GM18498 (cell line): ENCODE data around the gene ATXN10.
A peak's percentile ranks its signal among the peaks of the same experiment; 100 is the strongest.
"Not testable (repeated sequence)": the region's sequence is repeated elsewhere in the genome, so short reads cannot be mapped to it uniquely, and the experiment has no call there.

ENCODE experiments used
- ATAC-seq: cut with Tn5 transposase; IDR thresholded peaks from one replicate; pipeline ENCODE4 v1.9.1; 2021; ENCODE audit warnings: mild to moderate bottlenecking, moderate library complexity; ENCODE audit not compliant: unreplicated experiment

Gene ATXN10

GRCh38 chr22:45640941-45641621, 30.6 kb upstream of the ATXN10 start:
- no peak for ATAC-seq

- no peak for ATAC-seq
These were observed 28.6 kb upstream of the ATXN10 start for GRCh38 chr22:45642986-45643385.

- no peak for ATAC-seq
These were observed 26.9 kb upstream of the ATXN10 start for GRCh38 chr22:45644714-45645113.

DNA sequence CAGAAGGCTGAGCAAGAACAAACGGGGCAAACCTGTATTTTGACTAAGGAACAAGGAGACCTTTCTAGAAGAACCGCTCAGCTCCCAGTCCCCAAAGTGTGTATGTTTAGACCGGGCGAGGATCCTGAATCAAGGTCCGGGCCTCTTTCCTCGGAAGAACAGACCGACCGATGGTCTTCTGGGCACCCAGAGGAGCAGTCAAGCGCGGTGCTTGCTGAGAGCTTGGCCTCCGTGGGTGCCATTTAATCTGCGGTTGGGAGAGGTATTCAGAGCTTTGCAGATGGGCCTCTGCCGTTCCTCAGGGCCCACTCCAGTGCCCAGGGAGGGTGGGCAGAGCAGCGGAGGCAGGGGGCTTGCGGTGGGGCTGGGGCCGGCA, 26.5 kb upstream of the ATXN10 start:
- no peak for ATAC-seq

GRCh38 chr22:45645526-45646414, 25.9 kb upstream of the ATXN10 start:
- ATAC-seq = no peak

DNA sequence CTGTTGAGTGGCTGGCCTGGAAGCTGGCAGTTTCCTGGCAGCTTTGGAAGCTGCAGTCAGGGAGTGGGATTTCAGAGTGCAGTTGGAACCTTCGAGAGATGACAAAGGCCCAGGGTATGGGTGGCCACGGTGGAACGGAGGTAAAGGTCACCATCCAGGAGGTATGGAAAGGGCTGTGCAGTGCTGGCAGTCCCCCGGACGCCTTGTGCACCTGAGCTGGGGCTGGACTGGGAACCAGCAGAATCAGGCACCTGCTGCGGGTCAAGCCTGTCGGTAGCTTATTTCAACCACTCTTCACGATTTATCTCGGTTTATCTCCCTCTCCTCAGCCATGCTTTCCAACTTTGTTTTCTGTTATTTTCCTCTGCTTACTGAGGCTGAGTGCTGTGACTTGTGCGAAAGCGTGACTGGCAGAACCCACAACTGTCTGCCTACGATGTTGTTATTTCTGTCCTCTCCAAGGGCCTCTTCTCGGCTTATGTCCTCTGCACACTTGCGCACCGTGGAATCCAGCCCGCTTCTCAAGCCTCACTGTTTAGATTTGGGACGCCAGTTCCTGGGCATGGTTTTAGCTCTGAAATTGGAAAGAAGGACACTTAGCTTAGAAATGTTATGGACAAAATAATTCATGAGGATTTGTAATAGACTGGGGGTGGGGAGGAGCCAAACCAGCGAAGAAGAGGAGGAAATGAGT, 24.0 kb upstream of the ATXN10 start:
- ATAC-seq = no peak

DNA sequence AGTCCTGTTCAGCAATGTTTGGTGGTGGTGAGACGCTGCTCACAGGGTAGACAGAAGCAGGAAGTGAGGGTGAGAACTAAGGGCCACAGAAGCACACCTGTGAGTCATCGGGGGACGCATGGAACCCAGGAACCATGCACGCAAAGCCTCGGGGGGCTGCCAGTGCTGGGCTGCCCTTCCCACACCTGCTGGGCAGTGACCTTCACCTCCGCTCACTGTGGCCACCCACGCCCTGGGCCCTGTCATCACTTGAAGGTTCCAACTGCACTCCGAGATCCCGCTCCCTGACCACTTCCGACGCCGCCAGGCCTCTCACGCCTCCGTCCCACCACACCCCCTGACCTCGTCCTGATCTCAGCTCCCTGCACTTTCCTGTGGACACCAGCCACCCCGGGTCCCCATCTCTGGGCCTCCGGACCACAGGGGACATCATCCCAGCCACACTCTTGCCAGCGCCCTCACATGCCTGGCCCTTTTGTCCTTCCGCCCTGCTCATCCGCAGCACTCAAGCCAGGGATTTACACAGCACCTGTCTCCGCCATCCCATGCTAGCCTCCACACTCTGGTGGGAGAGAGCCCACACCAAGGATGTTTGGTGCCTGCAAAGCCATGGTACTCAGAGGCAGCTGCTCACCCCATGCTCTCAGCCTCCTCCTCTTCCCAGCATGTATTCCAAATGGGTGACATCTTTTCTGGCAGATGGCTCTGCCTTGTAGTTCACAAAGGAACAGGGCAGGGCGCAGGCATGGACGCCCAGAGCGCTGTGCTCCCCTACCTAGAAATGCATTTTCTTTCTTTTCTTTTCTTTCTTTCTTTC, 23.1 kb upstream of the ATXN10 start:
- no peak for ATAC-seq

DNA sequence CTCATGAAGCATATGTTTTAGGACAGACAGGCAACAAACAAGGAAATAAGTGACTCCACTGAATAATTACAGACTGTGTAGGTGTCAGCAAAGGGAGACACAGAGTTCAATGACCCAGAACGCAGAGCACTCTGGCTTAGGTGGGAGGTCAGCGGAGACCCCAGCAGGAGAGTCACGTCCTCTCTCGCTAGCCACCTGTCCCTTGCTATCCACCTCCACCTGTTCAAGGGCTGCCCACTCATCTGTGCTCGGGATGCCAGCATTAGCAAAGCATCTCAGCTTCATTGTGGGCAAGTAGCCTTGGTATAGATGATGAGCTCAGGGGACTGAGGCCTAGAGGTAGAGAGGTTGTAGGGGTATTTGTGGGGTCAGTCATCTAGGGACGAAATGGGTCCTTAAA, 21.8 kb upstream of the ATXN10 start:
- ATAC-seq = no peak

- no peak for ATAC-seq
These were observed 20.9 kb upstream of the ATXN10 start for GRCh38 chr22:45650721-45651120.

DNA sequence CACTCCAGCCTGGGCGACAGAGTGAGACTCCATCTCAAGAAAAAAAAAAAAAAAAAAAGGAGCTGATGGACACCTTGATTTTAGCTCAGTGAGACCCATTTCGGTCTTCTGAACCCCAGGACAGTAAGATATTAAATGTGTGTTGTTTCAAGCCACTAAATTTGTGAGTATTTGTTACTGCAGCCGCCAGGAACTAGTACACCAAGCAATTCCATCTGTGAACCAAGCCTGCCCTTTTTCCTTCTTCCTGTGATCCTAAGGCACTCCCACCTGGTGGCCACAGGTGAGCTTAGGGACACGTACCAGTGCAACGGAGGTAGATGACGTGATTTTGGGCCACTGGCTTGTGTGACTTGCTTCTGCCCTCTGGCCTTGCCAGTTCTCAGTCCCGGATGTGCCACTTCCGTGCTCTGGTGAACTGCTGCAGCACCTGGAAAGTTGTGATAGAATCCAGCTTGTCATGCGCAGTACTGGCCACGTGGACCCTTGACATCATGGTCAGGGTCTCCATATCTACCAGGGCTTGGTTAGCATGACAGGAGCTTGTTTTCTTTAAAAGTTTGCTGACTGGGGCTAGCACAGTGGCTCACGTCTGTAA, 19.6 kb upstream of the ATXN10 start:
- ATAC-seq = no peak

DNA sequence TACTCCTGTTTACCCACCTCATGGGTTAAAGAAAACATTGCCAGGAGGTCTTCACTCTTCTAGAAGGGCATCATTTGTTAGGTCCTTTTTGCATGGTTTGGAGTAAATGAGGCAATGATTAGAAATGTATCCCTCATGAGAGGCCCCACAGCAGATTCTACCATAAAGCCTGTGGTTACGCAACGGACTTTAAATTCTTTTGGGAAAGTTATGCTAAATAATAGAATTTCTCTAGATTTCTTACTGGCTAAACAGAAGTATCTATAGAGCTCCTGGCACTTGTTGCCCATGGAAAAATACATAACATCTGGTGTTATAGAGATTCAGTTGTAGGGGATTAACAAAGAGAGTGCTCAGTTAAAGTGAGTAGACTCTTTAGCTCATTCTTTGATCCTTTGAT, 15.1 kb upstream of the ATXN10 start:
- ATAC-seq = no peak

DNA sequence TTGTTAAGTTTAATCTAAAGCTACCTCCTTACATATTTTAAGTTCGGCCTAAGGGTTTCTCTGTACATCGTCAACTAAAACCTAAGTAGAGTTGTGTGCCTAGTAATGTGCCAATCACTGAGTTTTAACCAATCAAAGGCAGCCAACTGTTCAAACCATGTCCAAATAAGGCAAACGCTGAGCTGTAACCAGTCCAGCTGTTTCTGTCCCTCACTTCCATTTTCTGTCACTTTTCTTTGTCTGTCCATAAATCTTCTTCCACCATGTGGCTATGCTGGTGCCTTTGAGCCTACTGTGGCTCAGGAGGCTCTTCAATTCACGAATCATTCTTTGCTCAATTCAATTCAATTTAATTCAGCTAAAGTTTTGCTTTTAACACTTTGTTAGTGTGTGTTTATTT, 13.9 kb upstream of the ATXN10 start:
- no peak for ATAC-seq

DNA sequence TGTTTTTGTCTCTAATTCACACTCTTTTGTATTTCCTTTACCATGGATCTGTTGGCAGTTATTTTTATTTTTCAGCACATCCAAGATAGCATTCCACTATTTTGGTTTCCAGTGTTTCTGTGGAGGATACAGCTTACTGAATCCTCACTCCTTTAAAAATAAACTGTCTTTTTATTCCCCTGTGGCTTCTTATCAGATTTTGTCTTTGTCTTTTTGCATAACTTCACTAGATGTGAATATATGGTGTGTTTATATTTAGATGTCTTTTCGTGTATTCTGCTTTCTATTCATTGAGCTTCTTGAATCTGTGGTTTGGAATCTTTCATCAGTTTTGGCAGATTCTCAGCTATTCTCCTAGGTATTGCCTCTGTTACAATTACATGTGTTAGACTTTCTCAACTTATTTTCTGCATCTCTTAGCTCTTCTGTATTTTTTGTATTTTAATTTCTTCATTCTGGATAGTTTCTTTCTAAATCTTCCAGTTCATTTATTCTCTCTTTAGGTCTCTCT, 7.4 kb upstream of the ATXN10 start:
- no peak for ATAC-seq

DNA sequence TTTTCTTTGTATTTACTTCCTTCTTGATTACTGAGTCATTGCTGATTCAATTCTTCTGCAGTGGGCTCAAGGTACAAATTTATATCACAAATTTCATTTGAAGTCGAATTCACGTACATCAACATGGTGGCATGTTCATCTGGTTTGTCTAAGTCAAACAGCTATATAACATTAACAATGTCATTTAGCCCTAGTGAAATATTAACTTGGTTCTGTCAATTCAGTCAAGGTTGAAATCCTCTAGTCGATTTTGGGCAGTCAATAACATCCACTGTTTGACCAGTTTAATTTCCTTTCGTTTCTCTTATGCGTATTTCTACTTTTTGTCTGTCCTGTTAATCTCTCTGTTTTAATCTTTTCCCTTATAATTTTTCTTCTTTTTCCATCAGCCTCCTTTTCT, 4.1 kb upstream of the ATXN10 start:
- no peak for ATAC-seq

DNA sequence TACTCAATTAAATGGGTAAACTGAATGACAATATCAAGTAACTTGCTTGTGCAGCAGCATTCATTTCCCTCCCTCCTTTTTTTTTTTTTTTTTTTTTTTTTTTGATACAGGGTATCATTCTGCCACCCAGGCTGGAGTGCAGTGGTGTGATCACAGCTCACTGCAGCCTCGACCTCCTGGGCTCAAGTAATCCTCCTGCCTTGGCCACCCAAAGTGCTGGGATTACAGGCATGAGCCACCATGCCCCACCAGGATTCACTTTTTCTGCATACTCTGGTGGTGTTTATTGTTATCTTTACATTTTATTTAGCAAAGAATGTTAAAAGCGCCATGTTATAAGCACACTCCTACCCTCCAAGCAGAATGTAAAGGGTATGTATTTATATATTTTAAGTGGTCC, 1.3 kb upstream of the ATXN10 start:
- ATAC-seq = not testable (repeated sequence)

DNA sequence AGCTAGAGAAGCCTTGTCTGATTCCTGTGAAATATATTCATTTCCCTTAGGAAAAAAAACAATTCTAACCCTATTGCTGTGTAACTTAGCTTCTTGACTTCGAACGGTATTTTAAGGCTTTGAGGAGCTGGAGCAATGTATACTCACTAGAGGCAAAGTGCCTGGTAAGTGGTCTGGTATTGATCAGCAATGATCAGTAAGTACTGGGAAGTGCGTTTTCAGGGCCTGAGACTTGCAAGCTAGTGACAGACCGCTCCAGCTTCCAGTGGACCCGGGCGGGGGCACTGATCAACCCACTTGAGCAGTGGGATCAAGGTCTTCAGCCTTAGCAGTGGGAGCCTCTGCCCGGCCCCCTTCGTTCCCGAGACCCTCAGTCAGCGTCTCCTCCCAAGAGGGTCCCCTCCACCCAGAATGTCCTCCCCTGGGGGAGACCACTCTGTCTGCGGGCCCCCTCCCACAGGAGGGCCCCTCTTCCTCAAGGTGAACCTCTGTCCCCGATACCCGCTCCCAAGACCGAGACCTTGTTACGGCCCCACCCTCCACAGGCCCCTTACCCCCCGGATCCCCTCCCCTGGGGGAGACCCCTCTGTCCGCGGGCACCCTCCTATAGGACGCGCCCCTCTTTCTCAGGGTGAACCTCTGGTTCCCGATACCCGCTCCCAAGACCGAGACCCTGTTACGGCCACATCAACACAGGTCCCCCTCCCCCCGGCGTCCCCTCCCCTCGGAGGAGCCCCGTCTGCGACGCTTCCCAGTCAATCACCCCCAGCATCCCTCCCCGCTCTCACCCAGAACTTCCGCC, 452 bp upstream of the ATXN10 start:
- no peak for ATAC-seq

- ATAC-seq = peak; percentile 8
These were observed 1.2 kb downstream of the ATXN10 start for GRCh38 chr22:45672564-45673481.

DNA sequence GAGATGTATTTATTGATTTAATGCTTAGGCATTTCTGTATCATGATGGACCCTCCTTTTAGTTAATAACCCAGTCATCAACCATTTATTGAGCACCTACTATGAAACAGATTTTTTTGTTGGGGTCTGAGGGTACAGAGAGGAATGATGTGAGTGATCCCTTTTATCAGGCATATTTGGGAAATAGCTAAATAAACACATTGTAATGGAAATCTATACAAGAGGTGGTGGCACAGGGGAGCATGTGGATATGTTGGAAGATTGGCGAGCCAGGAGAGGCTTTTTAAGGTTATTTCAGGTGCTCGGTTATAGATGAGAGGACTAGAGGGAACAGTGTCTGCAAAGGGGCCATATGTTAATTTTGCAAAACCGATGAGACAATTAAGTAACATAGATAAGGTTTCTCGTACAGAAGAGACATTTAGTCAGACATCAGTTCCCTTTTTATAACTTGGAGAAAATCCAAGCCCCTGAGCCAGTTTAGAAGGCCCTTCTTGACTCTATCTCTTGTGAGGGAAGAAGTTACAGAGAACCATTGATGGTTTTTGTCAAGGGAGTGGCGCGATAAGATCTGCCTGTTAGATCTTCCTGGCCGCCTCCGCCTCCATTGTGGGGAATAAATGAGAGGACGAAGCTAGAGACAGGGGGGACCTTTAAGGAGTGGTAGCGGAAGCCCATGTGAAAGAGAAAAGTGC, 2.0 kb downstream of the ATXN10 start:
- no peak for ATAC-seq
